ENCODE measurements around the gene LRRK1. TPM values are rescaled to one million over a fixed set of nuclear protein-coding genes. Genes with fewer than 3 reads are reported as not detected.
A peak's percentile ranks its signal among the peaks of the same experiment; 100 is the strongest.

The LRRK1 gene
- total and polyA plus RNA-seq, 11 donors = 1.3 to 12.7 (median 2.1) TPM

DNA sequence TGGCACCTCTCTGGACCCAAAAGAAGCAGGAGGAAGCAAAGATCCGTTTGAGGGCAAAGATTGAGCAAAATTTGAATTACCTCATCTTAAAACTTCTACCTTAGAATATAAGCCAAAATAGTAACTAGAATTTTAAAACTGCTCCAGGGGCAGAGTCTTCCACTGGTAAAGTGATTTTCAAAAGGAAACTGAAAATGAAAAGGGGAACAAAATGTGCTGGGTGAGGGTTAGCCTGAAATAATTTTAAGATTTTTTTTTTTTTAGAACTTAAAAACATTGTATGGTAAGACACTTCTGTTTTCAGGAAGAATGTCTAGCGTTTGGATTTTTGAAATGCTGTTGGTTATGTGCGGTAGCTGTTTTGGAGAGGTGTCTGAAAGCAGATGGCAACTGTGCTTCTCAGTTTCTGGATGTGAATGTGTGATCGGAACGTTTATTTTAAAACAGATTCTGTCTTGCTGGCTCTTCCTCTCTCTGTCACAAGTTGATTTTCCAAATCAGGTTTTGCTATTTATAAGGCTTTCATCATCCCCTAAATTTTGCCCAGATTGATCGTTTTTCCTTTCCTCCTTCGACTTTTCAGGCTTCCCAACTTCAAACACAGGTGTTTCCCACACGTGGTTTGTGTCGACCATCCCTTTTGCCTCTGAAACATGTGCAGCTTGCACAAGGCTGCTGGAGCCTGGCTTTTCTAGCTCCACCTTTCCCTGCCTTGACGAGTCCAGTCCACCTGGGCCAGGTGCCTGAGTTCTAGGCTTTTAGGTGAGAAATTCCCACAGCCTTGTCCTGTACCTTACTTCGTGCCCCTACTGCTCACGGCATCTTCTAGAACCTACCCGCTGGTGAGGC, 3.3 kb downstream of the LRRK1 start:
- Histone ChIP-seq H3K9me3 (no peaks in the 10 kb centered on the region), H3K27ac (peak overlapping the region in 2 of 12 donors; percentile 19 to 74), H3K27me3 (peaks cover 0 to 22% (median 8%) of the 10 kb centered on the region in 9 donors), H3K36me3 (peaks cover 0 to 30% (median 4%) of the 10 kb centered on the region in 9 donors), H3K4me3 (peak overlapping the region in 2 of 12 donors; percentile 10 to 21), H3K4me1 (peaks cover 0 to 41% (median 8%) of the 10 kb centered on the region in 12 donors)
- no peak for DNase-seq
- no peak for ATAC-seq
- intact Hi-C loops (cut with DNase I) = no loop called here
- TF ChIP-seq, protein P1, sequence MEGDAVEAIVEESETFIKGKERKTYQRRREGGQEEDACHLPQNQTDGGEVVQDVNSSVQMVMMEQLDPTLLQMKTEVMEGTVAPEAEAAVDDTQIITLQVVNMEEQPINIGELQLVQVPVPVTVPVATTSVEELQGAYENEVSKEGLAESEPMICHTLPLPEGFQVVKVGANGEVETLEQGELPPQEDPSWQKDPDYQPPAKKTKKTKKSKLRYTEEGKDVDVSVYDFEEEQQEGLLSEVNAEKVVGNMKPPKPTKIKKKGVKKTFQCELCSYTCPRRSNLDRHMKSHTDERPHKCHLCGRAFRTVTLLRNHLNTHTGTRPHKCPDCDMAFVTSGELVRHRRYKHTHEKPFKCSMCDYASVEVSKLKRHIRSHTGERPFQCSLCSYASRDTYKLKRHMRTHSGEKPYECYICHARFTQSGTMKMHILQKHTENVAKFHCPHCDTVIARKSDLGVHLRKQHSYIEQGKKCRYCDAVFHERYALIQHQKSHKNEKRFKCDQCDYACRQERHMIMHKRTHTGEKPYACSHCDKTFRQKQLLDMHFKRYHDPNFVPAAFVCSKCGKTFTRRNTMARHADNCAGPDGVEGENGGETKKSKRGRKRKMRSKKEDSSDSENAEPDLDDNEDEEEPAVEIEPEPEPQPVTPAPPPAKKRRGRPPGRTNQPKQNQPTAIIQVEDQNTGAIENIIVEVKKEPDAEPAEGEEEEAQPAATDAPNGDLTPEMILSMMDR (IDR thresholded peaks at IDR 0.05) = no peak
- TF ChIP-seq POLR2A (IDR thresholded peaks at IDR 0.05) = no peak
- 74 to 81% (median 79%) methylated on average over 13 of the region's 13 CpGs for WGBS, 4 donors

DNA sequence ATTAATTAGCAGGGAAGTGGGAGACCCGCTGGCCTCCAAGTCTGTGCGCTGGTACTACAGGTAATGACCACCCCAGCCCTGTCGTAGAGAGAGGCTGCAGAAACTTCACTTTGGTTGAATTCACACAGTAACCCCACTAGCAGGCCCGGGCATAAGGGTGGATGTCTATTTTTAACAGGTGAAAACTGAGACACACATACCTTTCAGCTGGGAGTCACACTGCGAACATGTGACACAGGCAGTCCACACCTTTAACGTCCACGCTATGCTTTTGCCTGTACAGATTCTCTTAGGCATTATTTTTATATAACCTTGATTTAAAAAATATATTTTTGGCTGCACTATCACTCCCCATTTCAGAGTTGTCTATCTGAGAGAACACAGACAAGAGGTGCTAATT, 3.9 kb downstream of the LRRK1 start:
- peaks cover 0 to 19% (median 5%) of the 10 kb centered on the region in 9 donors for H3K27me3 ChIP-seq
- DNase-seq = no peak
- WGBS, 4 donors = 72 to 77% (median 75%) methylated on average over 4 to 7 of the region's 7 CpGs
- no peak for ATAC-seq
- no peaks in the 10 kb centered on the region for H3K9me3 ChIP-seq
- H3K36me3 ChIP-seq = peaks cover 0 to 36% (median 4%) of the 10 kb centered on the region in 9 donors
- no peak for TF ChIP-seq POLR2A (IDR thresholded peaks at IDR 0.05)
- TF ChIP-seq, protein P1 (IDR thresholded peaks at IDR 0.05) = no peak
- peak overlapping the region in 2 of 12 donors; percentile 19 to 74 for H3K27ac ChIP-seq
- intact Hi-C loops (cut with DNase I) = no loop called here
- peaks cover 0 to 37% (median 5%) of the 10 kb centered on the region in 12 donors for H3K4me1 ChIP-seq
- H3K4me3 ChIP-seq = no peak overlapping the region

DNA sequence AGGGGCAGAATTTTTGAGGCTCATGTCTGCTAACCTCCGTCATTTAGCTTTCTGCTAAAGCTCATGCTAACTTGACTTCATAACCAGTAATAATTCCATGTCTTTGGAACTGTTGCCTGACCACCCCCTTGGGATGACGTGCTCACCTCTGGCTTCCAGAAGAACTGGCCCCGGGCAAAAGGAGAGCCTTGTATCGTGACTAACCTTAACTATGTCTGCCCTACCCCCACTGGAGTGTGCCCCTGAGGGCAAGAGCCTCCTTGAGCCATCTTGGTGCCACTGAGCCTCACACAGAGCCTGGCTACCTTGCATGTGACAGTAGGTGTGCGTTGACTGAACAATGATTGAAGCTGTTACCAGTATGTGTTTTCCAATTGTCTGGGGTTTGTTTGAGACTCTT, 4.7 kb downstream of the LRRK1 start:
- intact Hi-C loops (cut with DNase I) = no loop called here

DNA sequence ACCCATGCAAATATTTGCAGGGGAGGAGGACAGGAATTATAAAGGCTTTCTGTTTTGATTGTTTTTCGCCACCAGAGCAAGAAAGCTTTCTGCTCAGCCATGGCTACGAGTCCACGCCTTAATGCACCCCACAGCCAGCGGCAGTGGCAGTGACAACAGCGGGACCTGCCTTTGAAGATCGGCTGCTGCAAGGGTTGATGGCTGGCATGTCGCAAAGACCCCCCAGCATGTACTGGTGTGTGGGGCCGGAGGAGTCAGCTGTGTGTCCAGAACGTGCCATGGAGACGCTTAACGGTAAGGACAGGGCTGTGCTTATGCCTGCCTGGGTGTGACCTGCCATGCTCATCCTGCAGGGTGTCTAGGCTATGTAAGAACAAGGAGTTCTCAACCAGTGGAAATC, 5.3 kb downstream of the LRRK1 start:
- no peak for DNase-seq
- no peak overlapping the region for H3K27ac ChIP-seq
- H3K36me3 ChIP-seq = peaks cover 0 to 49% (median 8%) of the 10 kb centered on the region in 9 donors
- H3K4me1 ChIP-seq = peaks cover 0 to 32% (median 1%) of the 10 kb centered on the region in 12 donors
- no peak for ATAC-seq
- H3K27me3 ChIP-seq = peaks cover 0 to 9% (median 0%) of the 10 kb centered on the region in 9 donors
- 93 to 96% (median 94%) methylated on average over 10 to 11 of the region's 11 CpGs for WGBS, 4 donors
- H3K9me3 ChIP-seq = no peaks in the 10 kb centered on the region
- intact Hi-C loops (cut with DNase I) = no loop called here
- TF ChIP-seq, protein P1 (IDR thresholded peaks at IDR 0.05) = no peak
- TF ChIP-seq POLR2A (IDR thresholded peaks at IDR 0.05) = no peak
- H3K4me3 ChIP-seq = no peak overlapping the region

More for the DNA sequence above, 4.7 kb downstream of the LRRK1 start:
- TF ChIP-seq, protein P1 (IDR thresholded peaks at IDR 0.05) = no peak
- no peak for TF ChIP-seq POLR2A (IDR thresholded peaks at IDR 0.05)
- H3K27ac ChIP-seq = no peak overlapping the region
- no peaks in the 10 kb centered on the region for H3K9me3 ChIP-seq
- peaks cover 0 to 44% (median 8%) of the 10 kb centered on the region in 9 donors for H3K36me3 ChIP-seq
- no peak for ATAC-seq
- no peak overlapping the region for H3K4me3 ChIP-seq
- 88 to 92% (median 91%) methylated on average over 5 of the region's 5 CpGs for WGBS, 4 donors
- peaks cover 0 to 32% (median 1%) of the 10 kb centered on the region in 12 donors for H3K4me1 ChIP-seq
- no peak for DNase-seq
- peaks cover 0 to 10% (median under 1%) of the 10 kb centered on the region in 9 donors for H3K27me3 ChIP-seq
